Right lobe of liver (tissue), 6 donors: ENCODE data around the gene GIPC2. TPM values are rescaled to one million over a fixed set of nuclear protein-coding genes. Genes with fewer than 3 reads are reported as not detected.
"Not testable (repeated sequence)": the region's sequence is repeated elsewhere in the genome, so short reads cannot be mapped to it uniquely, and the experiment has no call there.

Experiments used
- ATAC-seq, 4 donors: fragments of 200-7000 bp; cut with Tn5 transposase; one replicate each; pipeline ENCODE4 v1.9.1; 2020; ENCODE audit warnings: mild to moderate bottlenecking in 4 of 4, moderate library complexity in 4 of 4
- DNase-seq, 3 donors: peaks; one replicate each; pipeline ENCODE4 v3.0.0-alpha.2; 2020
- H3K27ac ChIP-seq, 3 donors: fragments of 200-600 bp; one replicate each; pipeline ENCODE4 v1.8.0; 2022
- H3K27me3 ChIP-seq, 2 donors: fragments of 200-600 bp; one replicate each; pipeline ENCODE4 v1.8.0; 2022
- H3K36me3 ChIP-seq, 4 donors: fragments of 200-600 bp; sonication (generic) in 1 of 4; one replicate each; pipeline versions ENCODE4 v1.5.1 to v1.8.0; 2017 to 2022; ENCODE audit warnings: control low read depth in 1 of 4
- H3K4me1 ChIP-seq, 4 donors: fragments of 200-600 bp; sonication (generic) in 1 of 4; one replicate each; pipeline versions ENCODE4 v1.5.1 to v1.8.0; 2017 to 2022; ENCODE audit warnings: control low read depth in 1 of 4
- H3K4me3 ChIP-seq, 3 donors: fragments of 200-600 bp; one replicate each; pipeline ENCODE4 v1.8.0; 2022
- H3K9me3 ChIP-seq, 4 donors: fragments of 200-600 bp; sonication (generic) in 1 of 4; one replicate each; pipeline versions ENCODE4 v1.5.1 to v1.8.0; 2017 to 2022; ENCODE audit warnings: control low read depth in 1 of 4
- CTCF ChIP-seq, 4 donors: fragments of 200-600 bp in 3 of 4; fragments of 450-650 bp in 1 of 4; IDR thresholded peaks; one replicate each; pipeline versions ENCODE4 v1.5.1 to v1.8.0; 2016 to 2022; ENCODE audit warnings: antibody characterized with exemption in 4 of 4, mild to moderate bottlenecking in 2 of 4
- POLR2A ChIP-seq: fragments of 450-650 bp; IDR thresholded peaks from one replicate; pipeline ENCODE4 v1.6.1; 2017; ENCODE audit warnings: antibody characterized with exemption, mild to moderate bottlenecking
- WGBS: methylation state at CpG from one replicate; pipeline ENCODE4 v1.1.6; 2018; ENCODE audit warnings: low coverage, low lambda C conversion rate; ENCODE audit not compliant: insufficient coverage; ENCODE audit errors: missing lambda C conversion rate; 5-methylcytosine and 5-hydroxymethylcytosine counted together
- intact Hi-C, 2 donors: fragments of 100-400 bp; cut with DNase I; formaldehyde crosslinking; loops; one replicate each; pipeline versions ENCODE4 v1.11.2 to v1.14.1; 2022
- long read RNA-seq: library from polyadenylated mRNA; unstranded; transcript quantifications from one replicate; pipeline ENCODE4 v2.0.0, GENCODE V29; 2019
- total RNA-seq, 6 experiments: library from RNA; depleted of rRNA in 2 of 6; stranded (reverse); fragments of >200 nt in 2 of 6; fragmentation: NEBNext Ultra II Directional in 3 of 6; extraction: Animal tissue kit (Norgen Biotek cat#: 25700) in 3 of 6; gene quantifications; one replicate each; pipeline versions ENCODE4 v1.1.0 to v1.2.4, GENCODE V29; 2016 to 2023
- donor health status: DM: no; HTN: yes; CAD: no.
- donor health status: DM: no; HTN: no; CAD: no.
- donor health status: DM: no; HTN: no; CAD: no.
- donor health status: DM: no; HTN: yes; CAD: no.
- donor health status: DM: no; HTN: yes; CAD: no.

Gene GIPC2
- total RNA-seq: 1 to 10 TPM; 4.7 to 9.8 (median 7.0) TPM
- long read RNA-seq, partial matches to known transcripts: 3 of 4 reads
- long read RNA-seq, other reads (novel, unspliced or antisense): 1 of 4 reads

GRCh38 chr1:78045926-78046778 lies at the start of gene GIPC2:
GIPC2 (plus strand) TSS chr1:78045966; CDS start chr1:78046095, 129 bp downstream.
- intact Hi-C loops: no loop called here
- H3K27ac ChIP-seq: peak within 1 kb of the TSS; percentile 89 to 95 (median 94)
- peak; percentile 77 to 93 (median 89) for ATAC-seq
- H3K36me3 ChIP-seq: no peaks in the 10 kb centered on the region
- no peak for TF ChIP-seq CTCF (IDR thresholded peaks at IDR 0.05)
- peak; percentile 68 for TF ChIP-seq POLR2A
- peak within 1 kb of the TSS; percentile 68 to 90 (median 85) for H3K4me3 ChIP-seq
- H3K27me3 ChIP-seq: no peaks in the 10 kb centered on the region
- H3K4me1 ChIP-seq: peaks cover 0 to 25% (median 4%) of the 10 kb centered on the region in 4 donors
- peak; percentile 77 to 86 (median 85) for DNase-seq
- 2% methylated on average over 29 of the region's 85 CpGs for WGBS
- no peaks in the 10 kb centered on the region for H3K9me3 ChIP-seq

GRCh38 chr1:77996734-77997133 lies 49.0 kb upstream of the GIPC2 start:
- Histone ChIP-seq H3K9me3 (no peaks in the 10 kb centered on the region), H3K27me3 (no peaks in the 10 kb centered on the region), H3K4me3 (no peak overlapping the region), H3K27ac (no peak overlapping the region), H3K36me3 (no peaks in the 10 kb centered on the region), H3K4me1 (no peaks in the 10 kb centered on the region)
- 98% methylated on average over 5 of the region's 5 CpGs for WGBS
- TF ChIP-seq CTCF (IDR thresholded peaks at IDR 0.05) (no peak), POLR2A (no peak)
- intact Hi-C loops: no loop called here
- no peak for ATAC-seq
- no peak for DNase-seq

GRCh38 chr1:78000536-78000935 lies 45.2 kb upstream of the GIPC2 start:
- intact Hi-C loops, H3K36me3 ChIP-seq, ATAC-seq, H3K4me3 ChIP-seq, H3K27me3 ChIP-seq, H3K4me1 ChIP-seq, DNase-seq, H3K9me3 ChIP-seq, H3K27ac ChIP-seq: not testable (repeated sequence)
- WGBS: 94% methylated on average over 10 of the region's 11 CpGs

GRCh38 chr1:78003070-78003746 lies 42.6 kb upstream of the GIPC2 start:
- H3K27me3 ChIP-seq: no peaks in the 10 kb centered on the region
- intact Hi-C loops: no loop called here
- WGBS: 17% methylated on average over 3 of the region's 3 CpGs
- H3K36me3 ChIP-seq: no peaks in the 10 kb centered on the region
- H3K27ac ChIP-seq: peak overlapping the region; percentile 94 to 99 (median 95)
- no peak overlapping the region for H3K4me3 ChIP-seq
- no peak for DNase-seq
- TF ChIP-seq CTCF (IDR thresholded peaks at IDR 0.05) (no peak), POLR2A (no peak)
- H3K9me3 ChIP-seq: no peaks in the 10 kb centered on the region
- no peak for ATAC-seq
- H3K4me1 ChIP-seq: peaks cover 0 to 18% (median 1%) of the 10 kb centered on the region in 4 donors
